Stimulated activated CD4-positive, alpha-beta T cell treated with anti-CD3 and anti-CD28 coated beads, Interleukin-4, amount 100 ng/mL, for 4 hours (primary cell): ENCODE measurements around the gene TREML2.

Experiments used
- DNase-seq, 2 experiments: peaks; one replicate each; pipeline ENCODE4 v3.0.0-alpha.2; 2020

TREML2 gene

GRCh38 chr6:41176189-41176588, 24.8 kb downstream of the TREML2 start:
- no peak for DNase-seq

GRCh38 chr6:41175084-41175483, 25.9 kb downstream of the TREML2 start:
- no peak for DNase-seq

GRCh38 chr6:41174610-41175009, 26.3 kb downstream of the TREML2 start:
- DNase-seq, result no peak

- no peak for DNase-seq
These were observed 29.0 kb downstream of the TREML2 start for GRCh38 chr6:41171908-41172307.

GRCh38 chr6:41170547-41171160, 30.3 kb downstream of the TREML2 start:
- DNase-seq, result no peak

- DNase-seq, result no peak
These were observed 33.6 kb downstream of the TREML2 start for GRCh38 chr6:41167173-41167963.

GRCh38 chr6:41164551-41165120, 36.3 kb downstream of the TREML2 start:
- no peak for DNase-seq

- DNase-seq, result no peak
These were observed 37.6 kb downstream of the TREML2 start for GRCh38 chr6:41163419-41163717.

GRCh38 chr6:41162687-41163418, 38.1 kb downstream of the TREML2 start, which contains the start of gene TREM2:
Gene TREM2, minus strand, starts transcription at chr6:41163116. Its CDS starts 34 bp downstream, at chr6:41163082.
- DNase-seq, result no peak

GRCh38 chr6:41161851-41162552, 38.9 kb downstream of the TREML2 start:
- no peak for DNase-seq

GRCh38 chr6:41161380-41161779, 39.6 kb downstream of the TREML2 start:
- no peak for DNase-seq

GRCh38 chr6:41160933-41161332, 40.0 kb downstream of the TREML2 start:
- DNase-seq, result no peak

GRCh38 chr6:41159415-41160082, 41.4 kb downstream of the TREML2 start:
- DNase-seq, result no peak

GRCh38 chr6:41157323-41157722, 43.6 kb downstream of the TREML2 start:
- no peak for DNase-seq

- DNase-seq, result no peak
These were observed 44.2 kb downstream of the TREML2 start for GRCh38 chr6:41156771-41157170.

- DNase-seq, result no peak
These were observed 44.9 kb downstream of the TREML2 start for GRCh38 chr6:41156001-41156400.

- no peak for DNase-seq
These were observed 45.7 kb downstream of the TREML2 start for GRCh38 chr6:41155132-41155805.

GRCh38 chr6:41153992-41154625, 46.8 kb downstream of the TREML2 start, which contains the start of gene TREML1:
Gene TREML1, minus strand, starts transcription at chr6:41154347. Its CDS starts 59 bp downstream, at chr6:41154288.
- DNase-seq, result no peak

- no peak for DNase-seq
These were observed 47.5 kb downstream of the TREML2 start for GRCh38 chr6:41153451-41153850.

- no peak for DNase-seq
These were observed 50.3 kb downstream of the TREML2 start for GRCh38 chr6:41150671-41151070.

GRCh38 chr6:41147917-41148316, 53.0 kb downstream of the TREML2 start:
- DNase-seq, result no peak
